Thyroid gland (tissue), 4 donors: ENCODE measurements around the gene UBASH3A.

Source experiments
- CTCF ChIP-seq, 6 experiments: fragments of 200-600 bp in 3 of 6; fragments of 450-650 bp in 3 of 6; sonication (generic) in 3 of 6; IDR thresholded peaks; one replicate each; pipeline ENCODE4 v1.5.1; 2016 to 2019; ENCODE audit warnings: antibody characterized with exemption in 6 of 6, mild to moderate bottlenecking in 2 of 6, inconsistent platforms in 1 of 6, moderate library complexity in 1 of 6
- POLR2A ChIP-seq, 2 donors: fragments of 450-650 bp; IDR thresholded peaks; one replicate each; pipeline ENCODE4 v1.6.1; 2017; ENCODE audit warnings: antibody characterized with exemption in 2 of 2, mild to moderate bottlenecking in 2 of 2, moderate library complexity in 1 of 2

GRCh38 chr21:42435401-42435800 lies 31.7 kb downstream of the UBASH3A start:
- TF ChIP-seq CTCF (IDR thresholded peaks at IDR 0.05), result no peak
- TF ChIP-seq POLR2A (IDR thresholded peaks at IDR 0.05), result no peak
